GOT3 (cell line): ENCODE data around the gene NIPAL3.
"Not testable (repeated sequence)": the region's sequence is repeated elsewhere in the genome, so short reads cannot be mapped to it uniquely, and the experiment has no call there.

Experiments
- DNase-seq: peaks from one replicate; lab custom pipeline; 2025; ENCODE audit warnings: mixed read lengths; lab: John Stamatoyannopoulos, UW

Gene NIPAL3

GRCh38 chr1:24457866-24458265 is 42.3 kb downstream of the NIPAL3 start:
- DNase-seq: no peak

DNA sequence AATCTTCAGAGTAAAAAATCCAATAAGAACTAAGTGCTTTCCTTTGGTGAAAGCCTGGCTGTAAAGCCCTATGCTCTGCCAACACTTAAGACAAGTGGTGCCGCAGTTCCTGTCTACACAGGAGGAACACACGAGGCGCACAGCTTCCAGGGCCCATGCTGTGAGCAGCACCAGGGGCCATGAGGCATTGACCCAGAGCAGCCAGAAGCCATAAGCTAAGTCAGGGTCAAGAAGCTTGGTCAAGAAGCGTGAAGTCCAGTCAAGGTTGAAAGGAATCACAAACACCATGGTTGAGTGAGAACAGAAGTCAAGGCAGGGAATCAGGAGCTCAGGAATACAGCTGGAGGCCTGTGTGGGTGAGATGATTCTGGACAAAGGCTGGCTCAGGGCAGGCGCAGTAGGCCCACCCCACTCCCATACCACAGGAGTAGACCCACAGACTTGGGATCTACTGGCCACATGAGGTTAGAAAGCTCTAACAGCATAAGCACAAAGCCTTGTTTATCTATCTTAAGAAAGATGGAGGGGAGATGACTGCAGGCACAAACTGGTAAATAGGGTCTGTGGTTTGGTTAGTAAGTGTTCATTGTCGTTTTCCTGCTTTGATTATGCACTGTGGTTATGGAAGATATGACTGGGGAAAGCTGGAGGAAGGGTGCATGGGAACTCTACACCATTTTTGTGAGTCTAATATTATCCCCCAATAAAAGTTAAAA is 44.1 kb downstream of the NIPAL3 start:
- DNase-seq: no peak

DNA sequence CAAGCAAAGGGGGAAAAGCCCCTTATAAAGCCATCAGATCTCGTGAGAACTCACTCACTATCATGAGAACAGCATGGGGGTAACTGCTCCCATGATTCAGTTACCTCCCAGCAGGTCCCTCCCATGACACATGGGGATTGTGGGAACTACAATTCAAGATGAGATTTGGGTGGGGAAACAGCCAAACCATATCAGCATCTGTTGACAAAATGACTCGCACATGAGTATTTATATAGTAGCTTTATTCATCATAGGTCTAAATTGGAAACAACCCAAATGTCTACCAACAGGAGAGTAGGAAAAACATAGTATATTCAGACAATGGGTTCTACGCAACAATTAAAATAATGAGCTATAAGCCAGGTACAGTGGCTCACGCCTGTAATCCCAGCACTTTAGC is 46.5 kb downstream of the NIPAL3 start:
- not testable (repeated sequence) for DNase-seq

DNA sequence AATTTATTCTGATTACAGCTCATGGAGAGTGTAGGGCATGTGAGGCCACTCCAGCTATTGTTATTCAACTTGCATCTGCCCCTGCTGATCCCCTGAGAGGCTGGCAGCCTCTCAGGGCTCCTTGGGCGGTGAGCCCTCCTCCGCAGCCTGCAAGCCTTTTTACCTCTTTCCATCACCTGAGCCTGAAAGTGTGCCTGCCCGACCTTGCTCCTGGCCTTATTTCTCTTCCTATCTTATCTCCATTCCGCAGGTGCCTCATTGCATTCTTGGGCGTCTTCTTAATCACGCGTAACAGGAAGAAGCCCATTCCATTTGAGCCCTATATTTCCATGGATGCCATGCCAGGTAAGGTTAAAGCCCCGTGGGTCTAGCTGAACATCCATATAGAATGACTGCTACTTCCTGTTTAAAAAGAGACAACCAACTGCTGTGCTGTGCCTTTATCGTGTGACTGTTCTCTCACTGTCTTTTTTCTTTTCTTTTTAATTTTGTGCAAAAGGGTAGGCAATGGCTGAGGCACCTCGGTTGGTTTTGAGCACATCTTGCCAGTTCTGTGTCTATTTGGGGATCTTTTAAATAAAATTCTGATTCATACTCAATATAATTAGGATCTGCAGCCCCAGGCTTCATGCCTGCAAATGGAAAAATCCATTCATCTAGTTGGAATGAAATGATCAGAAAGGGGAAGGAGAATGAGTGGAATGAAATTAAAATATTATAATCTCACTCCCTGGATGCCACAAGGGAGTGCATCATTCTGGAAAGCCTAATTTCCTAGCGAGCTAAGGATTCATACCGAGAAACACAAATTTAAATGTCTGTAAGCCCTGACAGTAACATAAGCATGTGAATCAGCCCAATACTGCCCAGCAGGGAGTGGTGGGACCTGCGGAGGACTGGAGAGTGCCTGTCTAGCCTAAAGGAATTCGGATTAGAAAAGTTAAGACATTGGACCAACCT is 48.5 kb downstream of the NIPAL3 start:
- DNase-seq: no peak

- no peak for DNase-seq
Observed at GRCh38 chr1:24465099-24465498, 49.5 kb downstream of the NIPAL3 start.

DNA sequence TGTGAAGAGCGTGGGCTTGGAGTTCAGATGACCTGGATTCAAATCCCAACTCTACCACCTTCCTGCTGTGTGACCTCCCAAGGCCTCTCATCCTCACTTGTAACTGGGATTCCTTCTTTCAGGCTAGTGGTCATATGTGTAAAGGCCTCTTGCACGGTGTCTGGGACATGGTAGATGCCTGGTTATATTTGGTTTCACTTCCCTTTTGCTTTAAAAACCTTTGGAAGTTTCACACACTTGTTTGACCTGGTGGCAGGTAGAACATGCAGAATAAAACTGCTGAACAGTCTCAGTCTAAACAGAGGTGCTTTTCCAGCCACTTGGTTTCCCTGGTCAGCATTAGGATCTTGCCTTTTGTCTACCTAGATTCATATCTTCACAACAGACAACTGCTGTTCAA is 50.0 kb downstream of the NIPAL3 start:
- no peak for DNase-seq

GRCh38 chr1:24468685-24469316 is 53.2 kb downstream of the NIPAL3 start:
- no peak for DNase-seq

- DNase-seq: no peak
Observed at GRCh38 chr1:24470592-24470991, 55.0 kb downstream of the NIPAL3 start.

- no peak for DNase-seq
Observed at GRCh38 chr1:24472527-24473251, 57.1 kb downstream of the NIPAL3 start.

- no peak for DNase-seq
Observed at GRCh38 chr1:24474193-24474592, 58.6 kb downstream of the NIPAL3 start.

GRCh38 chr1:24475700-24476099 is 60.1 kb downstream of the NIPAL3 start:
- no peak for DNase-seq

- DNase-seq: no peak
Observed at GRCh38 chr1:24476571-24476970, 61.0 kb downstream of the NIPAL3 start.

DNA sequence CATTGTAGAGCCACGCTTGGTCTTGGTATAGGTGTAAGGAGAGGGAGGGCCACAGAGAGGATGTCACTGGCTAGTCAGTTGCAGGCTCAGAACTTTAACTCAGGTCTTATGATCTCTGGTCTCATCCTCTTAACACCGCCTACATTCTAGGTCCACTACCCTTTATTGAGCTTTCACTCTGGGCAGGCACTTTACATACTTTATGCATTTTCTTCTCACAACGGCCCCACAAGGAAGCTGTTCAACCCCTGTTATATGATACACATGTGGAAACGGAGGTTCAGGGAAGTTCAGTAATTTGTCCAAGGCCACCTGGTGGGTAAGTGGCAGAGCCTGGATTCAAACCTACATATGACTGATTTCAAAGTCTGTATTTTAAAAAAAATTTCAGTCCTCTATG is 61.7 kb downstream of the NIPAL3 start:
- DNase-seq: no peak

- DNase-seq: no peak
Observed at GRCh38 chr1:24481101-24481500, 65.5 kb downstream of the NIPAL3 start.

- DNase-seq: no peak
Observed at GRCh38 chr1:24481843-24482610, 66.4 kb downstream of the NIPAL3 start.

- DNase-seq: no peak
Observed at GRCh38 chr1:24483441-24483840, 67.8 kb downstream of the NIPAL3 start.

- DNase-seq: no peak
Observed at GRCh38 chr1:24484199-24484598, 68.6 kb downstream of the NIPAL3 start.

- no peak for DNase-seq
Observed at GRCh38 chr1:24486331-24487065, 70.9 kb downstream of the NIPAL3 start.

DNA sequence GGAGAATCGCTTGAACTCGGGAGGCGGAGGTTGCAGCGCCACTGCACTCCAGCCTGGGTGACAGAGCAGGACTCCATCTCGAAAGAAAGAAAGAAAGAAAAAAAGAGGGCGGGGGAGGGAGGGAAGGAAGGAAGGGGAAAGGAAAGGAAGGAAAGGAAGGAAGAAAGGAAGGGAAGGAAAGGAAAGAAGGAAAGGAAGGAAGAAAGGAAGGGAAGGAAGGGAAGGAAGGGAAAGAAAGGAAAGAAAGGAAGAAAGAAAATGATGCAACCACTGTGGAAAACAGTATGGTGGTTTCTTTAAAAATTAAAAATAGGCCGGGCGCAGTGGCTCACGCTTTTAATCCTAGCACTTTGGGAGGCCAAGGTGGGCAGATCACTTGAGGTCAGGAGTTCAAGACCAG is 71.9 kb downstream of the NIPAL3 start:
- DNase-seq: no peak

DNA sequence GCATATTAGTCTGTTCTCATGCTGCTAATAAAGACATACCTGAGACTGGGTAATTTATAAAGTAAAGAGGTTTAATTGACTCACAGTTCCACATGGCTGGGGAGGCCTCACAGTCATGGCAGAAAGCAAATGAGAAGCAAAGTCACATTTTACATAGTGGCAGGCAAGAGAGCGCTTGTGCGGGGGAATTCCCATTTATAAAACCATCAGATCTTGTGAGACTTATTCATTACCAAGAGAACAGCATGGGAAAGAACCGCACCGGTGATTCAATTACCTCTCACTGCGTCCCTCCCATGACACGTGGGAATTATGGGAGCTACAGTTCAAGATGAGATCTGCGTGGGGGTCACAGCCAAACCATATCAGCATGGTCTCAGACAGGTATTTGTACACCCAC is 72.6 kb downstream of the NIPAL3 start:
- not testable (repeated sequence) for DNase-seq

DNA sequence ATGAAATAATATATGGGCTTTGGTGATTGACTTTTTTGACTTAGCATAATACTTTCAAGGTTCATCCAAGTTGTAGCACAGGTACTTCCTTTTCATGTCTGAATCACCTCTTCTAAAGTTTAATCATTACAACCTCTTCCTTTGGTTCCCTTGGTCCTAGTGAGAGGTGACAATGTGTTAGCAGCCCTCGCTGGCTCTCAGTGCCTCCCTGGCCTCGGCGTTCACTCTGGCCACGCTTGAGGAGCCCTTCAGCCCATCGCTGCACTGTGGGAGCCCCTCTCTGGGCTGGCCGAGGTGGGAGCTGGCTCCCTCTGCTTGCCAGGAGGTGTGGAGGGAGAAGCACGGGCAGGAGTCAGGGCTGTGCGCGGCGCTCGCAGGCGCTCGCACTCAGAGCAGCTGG is 74.1 kb downstream of the NIPAL3 start:
- no peak for DNase-seq
